H1 (cell line): Measurements from ENCODE around the gene ANKS1A. TPM values are rescaled to one million over a fixed set of nuclear protein-coding genes. Genes with fewer than 3 reads are reported as not detected.

ENCODE experiments used
- CTCF ChIA-PET: fragments of 300-600 bp; sonication (Branson Sonifier 250); formaldehyde crosslinking; loops from one replicate; lab custom pipeline; 2021; ENCODE audit not compliant: partially characterized antibody; lab: Charles Lee
- POLR2A ChIA-PET: fragments of 300-600 bp; sonication (Branson Sonifier 250); formaldehyde crosslinking; loops from one replicate; lab custom pipeline; 2021; ENCODE audit warnings: inconsistent platforms; ENCODE audit not compliant: partially characterized antibody; lab: Charles Lee
- DNase-seq, 2 experiments: peaks; one replicate each; pipeline versions ENCODE4 v3.0.0 to v3.0.0-alpha.2; 2010 to 2022; ENCODE audit warnings: low spot score in 2 of 2, low read depth in 1 of 2, mixed read lengths in 1 of 2
- FAIRE-seq: peaks from 2 replicates; lab custom pipeline; 2011; peaks lifted over from hg19 to GRCh38; lab: Jason Lieb, UNC
- H2AFZ ChIP-seq: 2 replicates; pipeline ENCODE4 v1.8.1; 2012; ENCODE audit warnings: low read length, inconsistent platforms
- H2AK5ac ChIP-seq: 2 replicates; pipeline ENCODE4 v1.6.1; 2013; ENCODE audit warnings: low read depth, low read length
- H2BK120ac ChIP-seq: replicated peaks from 2 replicates; pipeline ENCODE3; 2013; ENCODE audit warnings: low read depth, low read length, inconsistent platforms
- H2BK12ac ChIP-seq: 2 replicates; pipeline ENCODE4 v1.6.1; 2013; ENCODE audit warnings: low read depth, low read length
- H2BK15ac ChIP-seq: 2 replicates; pipeline ENCODE4 v1.6.1; 2013; ENCODE audit warnings: low read length
- H2BK20ac ChIP-seq: 2 replicates; pipeline ENCODE4 v1.6.1; 2013; ENCODE audit warnings: low read length
- H2BK5ac ChIP-seq: 2 replicates; pipeline ENCODE4 v1.6.1; 2013; ENCODE audit warnings: low read depth, low read length
- H3K14ac ChIP-seq: 2 replicates; pipeline ENCODE4 v1.6.1; 2013; ENCODE audit warnings: inconsistent platforms; ENCODE audit not compliant: insufficient read length
- H3K18ac ChIP-seq: 2 replicates; pipeline ENCODE4 v1.6.1; 2013; ENCODE audit warnings: low read length; ENCODE audit errors: extremely low read depth
- H3K23ac ChIP-seq: 2 replicates; pipeline ENCODE4 v1.6.1; 2013; ENCODE audit warnings: inconsistent platforms; ENCODE audit not compliant: insufficient read length
- H3K23me2 ChIP-seq: 2 replicates; pipeline ENCODE4 v1.6.1; 2013; ENCODE audit warnings: low read depth, low read length
- H3K27ac ChIP-seq: 2 replicates; pipeline ENCODE4 v1.6.1; 2011; ENCODE audit warnings: low read depth, low read length, inconsistent platforms
- H3K27me3 ChIP-seq, 4 experiments: replicated peaks in 1 of 4; 1 replicate in 1 of 4; 2 replicates in 3 of 4; pipeline versions ENCODE4 v1.6.1 to v1.8.1; 2011 to 2013; ENCODE audit warnings: low read length in 3 of 4, mild to moderate bottlenecking in 3 of 4, inconsistent platforms in 2 of 4, mixed read lengths in 2 of 4, moderate library complexity in 1 of 4; ENCODE audit not compliant: control insufficient read depth in 3 of 4, insufficient read depth in 3 of 4; ENCODE audit errors: extremely low read depth in 1 of 4
- H3K36me3 ChIP-seq, 4 experiments: 2 replicates each; pipeline versions ENCODE4 v1.6.1 to v1.8.1; 2011 to 2013; ENCODE audit warnings: mild to moderate bottlenecking in 4 of 4, low read length in 3 of 4, moderate library complexity in 2 of 4, control low read depth in 1 of 4, inconsistent platforms in 1 of 4; ENCODE audit not compliant: insufficient read depth in 4 of 4, control insufficient read depth in 2 of 4
- H3K4ac ChIP-seq: replicated peaks from 2 replicates; pipeline ENCODE3; 2013; ENCODE audit warnings: low read length, low read depth, mixed read lengths, inconsistent platforms; ENCODE audit not compliant: insufficient read length
- H3K4me1 ChIP-seq, 4 experiments: replicated peaks in 1 of 4; 1 replicate in 1 of 4; 2 replicates in 3 of 4; pipeline versions ENCODE4 v1.6.1 to v1.8.1; 2011 to 2013; ENCODE audit warnings: low read length in 3 of 4, inconsistent platforms in 2 of 4, mixed read lengths in 1 of 4; ENCODE audit not compliant: insufficient read depth in 4 of 4, control insufficient read depth in 3 of 4
- H3K4me2 ChIP-seq, 2 experiments: 2 replicates each; pipeline versions ENCODE4 v1.6.1 to v1.8.1; 2011 to 2013; ENCODE audit warnings: low read depth in 2 of 2, low read length in 2 of 2, control low read depth in 1 of 2, inconsistent platforms in 1 of 2, mild to moderate bottlenecking in 1 of 2; ENCODE audit not compliant: insufficient read depth in 1 of 2
- H3K4me3 ChIP-seq, 4 experiments: fragments of 200-600, 300-600 bp in 1 of 4; sonication (generic), shearing (Covaris generic), sonication (Bioruptor Twin) in 1 of 4; 2 replicates each; pipeline versions ENCODE4 v1.5.1 to v1.8.1; 2011 to 2016; ENCODE audit warnings: low read length in 4 of 4, low read depth in 3 of 4, control low read depth in 2 of 4, inconsistent platforms in 2 of 4, mild to moderate bottlenecking in 2 of 4, mixed read lengths in 1 of 4, moderate library complexity in 1 of 4; ENCODE audit not compliant: insufficient read depth in 2 of 4; ENCODE audit errors: extremely low read depth in 1 of 4
- H3K56ac ChIP-seq: replicated peaks from 2 replicates; pipeline ENCODE3; 2013; ENCODE audit warnings: low read depth, mild to moderate bottlenecking, mixed read lengths, low read length, inconsistent platforms; ENCODE audit not compliant: insufficient read length
- H3K79me1 ChIP-seq: 2 replicates; pipeline ENCODE4 v1.6.1; 2013; ENCODE audit warnings: low read depth, low read length, control low read depth
- H3K79me2 ChIP-seq, 2 experiments: 2 replicates each; pipeline versions ENCODE4 v1.6.1 to v1.8.1; 2012 to 2013; ENCODE audit warnings: low read length in 2 of 2, mild to moderate bottlenecking in 2 of 2, inconsistent platforms in 1 of 2; ENCODE audit not compliant: insufficient read depth in 2 of 2, control insufficient read depth in 1 of 2
- H3K9ac ChIP-seq, 4 experiments: replicated peaks in 1 of 4; 1 replicate in 1 of 4; 2 replicates in 3 of 4; pipeline versions ENCODE4 v1.6.1 to v1.8.1; 2011 to 2013; ENCODE audit warnings: low read depth in 3 of 4, low read length in 3 of 4, control low read depth in 2 of 4, mild to moderate bottlenecking in 2 of 4, moderate library complexity in 2 of 4, inconsistent platforms in 1 of 4; ENCODE audit errors: extremely low read depth in 1 of 4
- H3K9me3 ChIP-seq, 2 experiments: 2 replicates each; pipeline versions ENCODE4 v1.6.1 to v1.8.1; 2012 to 2013; ENCODE audit warnings: mild to moderate bottlenecking in 2 of 2, moderate library complexity in 2 of 2, control low read depth in 1 of 2, inconsistent platforms in 1 of 2, low read depth in 1 of 2, low read length in 1 of 2, mixed read lengths in 1 of 2; ENCODE audit not compliant: insufficient read depth in 2 of 2
- H4K20me1 ChIP-seq, 2 experiments: replicated peaks in 1 of 2; 2 replicates each; pipeline versions ENCODE3 to v1.8.1; 2011 to 2013; ENCODE audit warnings: inconsistent platforms in 2 of 2, low read length in 2 of 2, mild to moderate bottlenecking in 1 of 2; ENCODE audit not compliant: insufficient read depth in 2 of 2, control insufficient read depth in 1 of 2
- H4K5ac ChIP-seq: 2 replicates; pipeline ENCODE4 v1.6.1; 2013; ENCODE audit warnings: low read length, low read depth, mixed read lengths, inconsistent platforms; ENCODE audit not compliant: insufficient read length
- H4K8ac ChIP-seq: 2 replicates; pipeline ENCODE4 v1.8.0; 2013; ENCODE audit warnings: mild to moderate bottlenecking, moderate library complexity, low read length, inconsistent platforms; ENCODE audit not compliant: insufficient read depth; ENCODE audit errors: extremely low read depth
- H4K91ac ChIP-seq: replicated peaks from 2 replicates; pipeline ENCODE3; 2013; ENCODE audit warnings: low read length, mixed read lengths, inconsistent platforms; ENCODE audit not compliant: insufficient read length
- ASH2L ChIP-seq: fragments of 200-600, 300-600 bp; sonication (generic); IDR thresholded peaks from one replicate; pipeline ENCODE4 v1.7.1; 2017; ENCODE audit warnings: low read length
- BACH1 ChIP-seq: IDR thresholded peaks from 2 replicates; pipeline ENCODE4 v1.6.1; 2012; ENCODE audit warnings: low read length, improper control_type of control experiment
- CBX5 ChIP-seq: fragments of 300-800, 300-1000 bp; sonication (generic); IDR thresholded peaks from 2 replicates; pipeline ENCODE4 v1.7.1; 2016; ENCODE audit warnings: antibody characterized with exemption, low read length, low read depth
- GTF2F1 ChIP-seq: IDR thresholded peaks from 2 replicates; pipeline ENCODE4 v1.6.1; 2012; ENCODE audit warnings: low read depth, low read length, improper control_type of control experiment, borderline replicate concordance
- MAX ChIP-seq: IDR thresholded peaks from 2 replicates; pipeline ENCODE4 v1.6.1; 2012; ENCODE audit warnings: inconsistent platforms
- RBBP5 ChIP-seq: IDR thresholded peaks from 2 replicates; pipeline ENCODE4 v1.7.1; 2012; ENCODE audit warnings: low read depth, mild to moderate bottlenecking, inconsistent platforms, low read length, moderate library complexity, borderline replicate concordance
- whole genome bisulfite sequencing, 2 experiments: shearing (Covaris generic) in 1 of 2; methylation state at CpG; one replicate each; pipeline versions ENCODE4 v1.1.6 to v1.1.7; 2013 to 2015; ENCODE audit warnings: low lambda C conversion rate in 2 of 2, mixed read lengths in 2 of 2, inconsistent platforms in 1 of 2, low coverage in 1 of 2, missing lambda C conversion rate in 1 of 2; ENCODE audit not compliant: insufficient replicate concordance in 2 of 2, insufficient coverage in 1 of 2, insufficient read length in 1 of 2; ENCODE audit errors: extremely low coverage in 1 of 2, missing lambda C conversion rate in 1 of 2; 5-methylcytosine and 5-hydroxymethylcytosine counted together
- polyA plus RNA-seq, 7 experiments: library from polyadenylated mRNA; depleted of rRNA in 3 of 7; stranded (reverse) in 5 of 7; unstranded in 2 of 7; fragments of >200 nt in 5 of 7; fragments of 200-250 nt in 2 of 7; gene quantifications; 1 replicate in 5 of 7; 2 replicates in 1 of 7; 4 replicates in 1 of 7; pipeline versions ENCODE4 v1.2.1 to v1.2.3, GENCODE V29; 2011 to 2013; ENCODE audit warnings: missing spikeins in 2 of 7, mixed read lengths in 2 of 7
- total RNA-seq: library from RNA; stranded (reverse); fragmentation: NEBNext Ultra II Directional; extraction: Animal tissue kit (Norgen Biotek cat#: 25700); gene quantifications from 2 replicates; pipeline ENCODE4 v1.2.1, GENCODE V29; 2021

ANKS1A gene
- total and polyA plus RNA-seq, 2 of the 8 experiments (the other 6 are each of a cell fraction or from before 2014, with no cell fraction given): 9.8 to 30.9 TPM

GRCh38 chr6:35049156-35049735 is 160.2 kb downstream of the ANKS1A start:
- FAIRE-seq: no peak
- 0 out of 4 replicates have a peak overlapping the region, but pooled peaks of 1 of the 2 experiments have one; percentile 46 for H3K4me2 ChIP-seq
- TF ChIP-seq ASH2L (no peak), MAX (no peak), BACH1 (no peak), RBBP5 (no peak), GTF2F1 (no peak), CBX5 (no peak)

More at GRCh38 chr6:35049156-35049735, 160.2 kb downstream of the ANKS1A start:
- Histone ChIP-seq H2BK15ac (peak overlapping the region; percentile 92), H2AK5ac (peak overlapping the region; percentile 71; the same call in 1 of the 2 replicates), H3K36me3 (no peaks in the 10 kb centered on the region; a peak in 1 of 8 replicates), H3K23ac (no peak overlapping the region), H3K56ac (no peak overlapping the region), H3K79me2 (no peaks in the 10 kb centered on the region), H3K18ac (peak overlapping the region; percentile 93; the same call in 1 of the 2 replicates), H3K4me1 (peaks cover 19 to 47% (median 35%) of the 10 kb centered on the region in 4 experiments), H3K27ac (0 out of 2 replicates have a peak overlapping the region, but pooled peaks have one; percentile 47), H4K20me1 (no peaks in the 10 kb centered on the region), H3K23me2 (no peaks in the 10 kb centered on the region), H4K5ac (no peak overlapping the region), H4K91ac (peak overlapping the region; percentile 42), H3K79me1 (no peaks in the 10 kb centered on the region; the same call in 1 of the 2 replicates), H3K14ac (no peak overlapping the region), H4K8ac (no peak overlapping the region), H3K4ac (peak overlapping the region; percentile 13), H2BK5ac (peak overlapping the region; percentile 95), H2BK12ac (peak overlapping the region; percentile 100), H3K27me3 (no peaks in the 10 kb centered on the region), H2BK120ac (no peak overlapping the region), H3K4me3 (no peak overlapping the region), H3K9ac (no peak overlapping the region), H3K9me3 (no peaks in the 10 kb centered on the region), H2AFZ (no peak overlapping the region), H2BK20ac (peak overlapping the region; percentile 69; the same call in 1 of the 2 replicates)
- CTCF ChIA-PET: interaction anchor here (0.6 to 3.8 kb wide), 24 partner anchors 9 to 90 kb away, joined by 3 to 37 read pairs (median 4); no protein-coding TSS in a partner anchor
- POLR2A ChIA-PET: interaction anchor here (0.6 to 3.7 kb wide), 6 partner anchors 12 to 1554 kb away, joined by 3 to 18 read pairs (median 4); partner anchors contain the start of gene TAF11
- 87% methylated on average over 10 of the region's 10 CpGs; no CpG with 5 or more reads in 1 of the 2 experiments for WGBS, 2 experiments
- no peak for DNase-seq
